H1 (cell line): ENCODE data around the gene NR2F1-AS1. TPM values are rescaled to one million over a fixed set of nuclear protein-coding genes. Genes with fewer than 3 reads are reported as not detected.

Source experiments
- BCL11A ChIP-seq, 2 experiments: IDR thresholded peaks; one replicate each; pipeline ENCODE4 v1.6.1; 2011; ENCODE audit warnings: low read depth in 2 of 2, low read length in 2 of 2, mild to moderate bottlenecking in 2 of 2
- CTBP2 ChIP-seq: IDR thresholded peaks from 2 replicates; pipeline ENCODE4 v1.7.0; 2011; ENCODE audit warnings: borderline replicate concordance, mild to moderate bottlenecking, moderate library complexity, mixed read lengths, low read length; ENCODE audit not compliant: insufficient read depth, insufficient read length
- NANOG ChIP-seq: IDR thresholded peaks from 2 replicates; pipeline ENCODE4 v1.6.1; 2011; ENCODE audit warnings: low read length, low read depth, mild to moderate bottlenecking, inconsistent platforms; ENCODE audit not compliant: insufficient read depth, poor library complexity, severe bottlenecking
- polyA plus RNA-seq, 7 experiments: library from polyadenylated mRNA; depleted of rRNA in 3 of 7; stranded (reverse) in 5 of 7; unstranded in 2 of 7; fragments of >200 nt in 5 of 7; fragments of 200-250 nt in 2 of 7; gene quantifications; 1 replicate in 5 of 7; 2 replicates in 1 of 7; 4 replicates in 1 of 7; pipeline versions ENCODE4 v1.2.1 to v1.2.3, GENCODE V29; 2011 to 2013; ENCODE audit warnings: missing spikeins in 2 of 7, mixed read lengths in 2 of 7
- total RNA-seq: library from RNA; stranded (reverse); fragmentation: NEBNext Ultra II Directional; extraction: Animal tissue kit (Norgen Biotek cat#: 25700); gene quantifications from 2 replicates; pipeline ENCODE4 v1.2.1, GENCODE V29; 2021

NR2F1-AS1 gene
- total and polyA plus RNA-seq, 2 of the 8 experiments (the other 6 are each of a cell fraction or from before 2014, with no cell fraction given) = 1.6 to 5.6 TPM

DNA sequence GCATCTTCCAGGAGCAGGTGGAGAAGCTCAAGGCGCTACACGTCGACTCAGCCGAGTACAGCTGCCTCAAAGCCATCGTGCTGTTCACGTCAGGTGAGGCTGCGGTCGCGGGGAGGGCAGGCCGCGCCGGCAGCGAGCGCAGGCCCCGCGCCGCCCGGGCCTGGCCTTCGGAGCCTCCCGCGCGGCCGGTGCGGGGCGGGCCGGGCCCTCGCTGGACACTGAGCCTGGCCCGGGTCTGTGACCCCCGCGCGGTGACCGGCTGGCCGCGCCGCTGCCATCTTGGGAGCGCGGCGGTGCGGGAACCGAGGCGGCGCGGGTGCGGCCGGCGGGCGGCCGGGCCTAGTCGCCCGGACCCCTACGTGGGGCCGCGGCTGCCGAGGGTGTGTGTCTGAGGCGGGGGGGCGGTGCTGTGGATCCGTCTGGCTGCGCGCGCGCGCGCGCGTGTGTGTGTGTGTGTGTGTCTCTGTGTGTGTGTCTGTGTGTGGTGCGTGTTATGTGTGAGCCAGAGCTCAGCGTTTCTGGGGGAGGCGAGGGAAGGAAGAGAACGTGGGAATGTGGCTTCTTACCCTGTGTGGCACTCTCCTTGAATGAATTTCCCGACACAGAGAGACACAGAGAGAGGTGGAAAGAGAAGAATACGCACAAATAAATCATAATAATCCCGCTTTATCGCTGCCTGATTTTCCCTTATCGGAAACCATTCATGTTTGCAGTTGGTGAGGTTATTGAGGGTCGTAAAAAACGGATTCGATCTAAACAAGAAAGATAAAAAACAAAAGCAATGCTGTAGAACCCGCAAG, 7.5 kb upstream of the NR2F1-AS1 start (continued):
- TF ChIP-seq NANOG = no peak
- no peak for TF ChIP-seq CTBP2
- no peak for TF ChIP-seq BCL11A (IDR thresholded peaks at IDR 0.05; ENCODE audit: low read depth in 2 of 2, low read length in 2 of 2)
